GM18868 (cell line): ENCODE data around the gene UNC79.
"Not testable (repeated sequence)": the region's sequence is repeated elsewhere in the genome, so short reads cannot be mapped to it uniquely, and the experiment has no call there.

ENCODE experiments used
- ATAC-seq: cut with Tn5 transposase; IDR thresholded peaks from one replicate; pipeline ENCODE4 v1.9.1; 2021; ENCODE audit warnings: mild to moderate bottlenecking, moderate library complexity; ENCODE audit not compliant: unreplicated experiment

The UNC79 gene

DNA sequence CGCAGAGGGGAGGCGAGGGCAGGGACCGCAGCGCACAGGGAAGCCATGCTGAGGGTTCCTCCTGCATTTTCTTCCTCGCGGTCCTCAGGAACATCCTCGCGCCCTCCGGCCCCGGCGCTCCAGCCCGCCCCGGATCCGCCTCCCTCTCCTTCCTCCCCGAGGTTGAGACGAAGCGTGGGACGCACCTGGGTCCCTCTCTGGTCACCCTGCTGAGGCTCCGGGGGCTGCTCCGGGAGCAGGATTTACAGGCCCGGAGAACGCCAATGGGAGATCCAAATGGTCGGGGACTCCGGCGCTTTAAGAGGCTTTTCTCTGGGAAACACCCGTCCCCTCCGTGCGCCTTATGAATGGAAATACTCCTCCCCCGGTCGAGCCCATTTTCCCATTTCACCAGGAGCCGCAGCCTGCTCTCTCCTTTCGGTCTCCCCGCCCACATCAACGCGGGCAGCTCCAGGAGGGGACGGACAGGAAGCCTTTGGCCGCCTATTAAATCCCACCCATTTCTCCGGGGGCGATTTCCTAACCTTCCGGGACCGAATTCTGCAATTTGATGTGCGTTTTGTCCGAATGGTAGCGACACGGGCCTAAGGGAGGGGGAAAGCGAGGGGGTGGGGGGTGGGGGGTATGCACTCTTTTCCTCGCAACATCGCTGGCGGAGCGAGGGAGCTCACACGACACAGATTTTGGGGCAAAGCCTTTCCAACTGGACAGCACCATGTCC lies at the start of gene UNC79:
TSS of gene UNC79 (plus strand) at position 625 of the 721 bp plus-strand sequence. CDS start at position 716, 91 bp downstream.
- ATAC-seq, result no peak

DNA sequence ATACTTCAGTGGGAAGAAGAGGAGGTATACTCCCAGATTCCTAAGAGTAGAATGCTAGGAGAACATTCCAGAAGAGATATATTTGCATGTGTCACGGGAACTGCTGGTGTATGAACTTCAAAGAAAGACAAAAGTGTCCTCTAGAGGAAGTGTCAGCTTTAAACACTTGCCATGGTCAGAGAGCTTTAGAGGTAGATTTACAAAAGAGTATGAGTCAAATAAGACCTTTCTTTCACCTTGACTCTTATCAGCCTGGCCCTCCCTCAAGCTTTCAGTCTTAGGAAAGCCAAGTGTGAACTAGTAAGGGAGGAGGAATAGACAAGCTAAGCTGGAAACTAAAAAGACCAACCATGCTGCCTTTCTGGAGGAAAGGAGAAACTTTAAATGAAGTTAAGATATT lies 49.1 kb upstream of the UNC79 start:
- ATAC-seq, result peak; percentile 86

DNA sequence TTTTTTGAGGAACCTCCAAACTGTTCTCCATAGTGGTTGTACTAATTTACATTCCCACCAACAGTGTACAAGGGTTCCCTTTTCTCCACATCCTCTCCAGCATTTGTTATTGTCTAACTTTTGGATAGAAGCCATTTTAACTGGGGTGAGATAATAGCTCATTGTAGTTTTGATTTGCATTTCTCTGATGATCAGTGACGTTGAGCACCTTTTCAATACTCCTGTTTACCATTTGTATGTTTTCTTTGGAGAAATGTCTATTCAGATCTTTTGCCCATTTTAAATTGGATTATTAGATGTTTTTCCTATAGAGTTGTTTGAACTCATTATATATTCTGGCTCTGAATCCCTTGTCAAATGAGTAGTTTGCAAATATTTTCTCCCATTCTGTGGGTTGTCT lies 46.5 kb upstream of the UNC79 start:
- ATAC-seq, result not testable (repeated sequence)

DNA sequence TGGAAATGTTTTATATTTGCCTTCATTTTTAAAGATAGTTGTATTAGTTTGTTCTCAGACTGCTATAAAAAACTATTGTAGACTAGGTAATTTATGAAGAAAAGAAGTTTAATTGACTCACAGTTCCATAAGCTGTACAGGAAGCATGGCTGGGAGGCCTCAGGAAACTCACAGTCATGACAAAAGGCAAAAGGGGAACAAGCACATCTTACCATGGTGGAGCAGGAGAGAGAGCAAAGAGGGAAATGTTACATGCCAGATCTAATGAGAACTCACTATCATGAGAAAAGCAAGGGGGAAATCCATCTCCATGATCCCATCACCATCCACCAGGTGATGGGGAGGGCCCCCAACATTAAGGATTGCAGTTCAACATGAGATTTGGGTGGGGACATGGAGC lies 35.5 kb upstream of the UNC79 start:
- no peak for ATAC-seq

DNA sequence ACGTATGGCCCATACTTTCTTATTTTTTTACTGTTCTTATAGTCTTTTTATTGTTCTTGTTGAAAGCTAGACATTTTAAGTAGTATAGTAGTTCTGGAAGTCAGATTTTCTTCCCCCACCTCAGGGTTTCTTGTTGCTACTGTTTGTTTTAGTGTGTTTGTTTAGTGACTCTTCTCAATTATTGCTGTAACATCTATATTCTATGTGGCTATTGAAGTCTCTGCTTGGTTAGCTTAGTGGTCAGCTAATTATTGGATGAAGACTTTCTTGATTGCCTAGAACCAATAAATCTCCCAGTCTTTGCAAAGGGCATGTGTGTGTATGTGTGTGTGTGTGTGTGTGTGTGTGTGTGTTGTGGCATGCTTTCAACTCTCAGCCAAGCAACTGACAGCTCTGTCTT lies 34.3 kb upstream of the UNC79 start:
- no peak for ATAC-seq

DNA sequence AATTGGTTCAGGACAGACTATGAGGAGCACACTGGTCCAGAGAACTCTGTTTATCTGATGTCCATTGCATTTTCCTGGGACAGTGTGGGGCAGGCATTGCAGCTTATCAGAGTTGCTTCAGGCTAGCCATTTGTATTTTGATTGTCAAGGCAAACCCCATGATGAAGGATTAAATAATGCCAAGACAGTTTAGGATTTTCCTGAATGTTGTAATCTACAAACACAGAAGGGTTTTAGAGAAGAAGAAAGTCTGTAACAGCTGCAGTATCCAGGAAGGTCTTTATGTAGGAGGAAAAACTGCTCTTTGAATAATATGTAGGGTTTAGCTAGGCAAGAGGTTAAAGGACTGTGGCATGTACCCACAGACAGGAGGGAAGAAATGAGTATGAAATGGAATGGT lies 32.2 kb upstream of the UNC79 start:
- no peak for ATAC-seq

DNA sequence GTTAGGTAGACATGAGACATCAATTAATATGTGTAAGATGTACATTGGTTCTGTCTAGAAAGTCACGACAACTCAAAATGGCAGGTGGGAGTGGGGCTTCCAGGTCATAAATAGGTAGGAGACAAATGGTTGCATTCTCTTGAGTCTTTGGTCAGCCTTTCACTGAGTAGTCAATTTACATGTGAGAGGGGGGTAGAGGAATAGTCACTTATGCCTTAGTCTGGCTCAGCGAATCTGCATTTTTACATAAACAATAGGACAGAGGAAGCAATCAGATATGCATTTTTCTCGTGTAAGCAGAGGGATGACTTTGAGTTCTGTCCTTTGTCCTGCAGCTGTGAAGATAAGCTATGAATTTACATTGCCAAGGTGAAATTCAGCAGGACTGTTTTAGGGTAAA lies 27.8 kb upstream of the UNC79 start:
- no peak for ATAC-seq

DNA sequence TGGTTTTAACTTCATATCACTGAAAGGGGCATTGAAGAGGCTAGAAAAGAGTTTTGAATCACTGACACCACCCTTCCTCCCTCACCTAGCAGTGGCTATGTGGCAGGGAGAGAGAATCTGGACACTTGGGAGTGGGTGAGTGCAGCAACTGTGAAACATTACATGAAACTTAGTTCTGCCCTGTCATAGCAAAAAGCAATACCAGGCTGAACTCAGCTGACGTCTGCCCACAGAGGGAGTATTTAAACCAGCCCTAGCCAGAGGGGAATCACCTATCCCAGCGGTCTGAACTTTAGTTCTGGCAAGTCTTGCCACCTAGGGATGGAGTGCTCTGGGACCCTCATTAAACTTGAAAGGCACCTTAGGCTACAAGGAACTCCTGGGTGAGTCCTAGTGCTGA lies 20.7 kb upstream of the UNC79 start:
- no peak for ATAC-seq

DNA sequence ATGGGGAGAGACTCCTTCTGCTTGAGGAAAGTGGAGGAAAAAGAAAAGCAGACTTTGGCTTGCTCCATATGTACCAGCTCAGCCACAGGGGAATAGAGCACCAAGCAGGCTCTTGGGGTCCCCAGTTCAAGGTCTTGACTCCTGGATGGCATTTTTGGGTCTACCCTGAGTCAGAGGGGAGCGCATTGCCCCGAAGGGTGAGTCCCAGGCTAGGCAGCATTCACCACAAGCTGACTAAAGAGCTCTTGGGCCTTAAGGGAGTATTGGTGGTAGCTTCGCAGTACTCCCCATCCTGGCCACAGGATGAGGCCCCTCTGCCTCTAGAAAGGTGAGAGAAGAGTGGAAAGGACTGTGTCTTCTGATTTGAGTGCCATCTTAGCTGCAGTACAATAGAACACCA lies 19.8 kb upstream of the UNC79 start:
- ATAC-seq, result no peak

DNA sequence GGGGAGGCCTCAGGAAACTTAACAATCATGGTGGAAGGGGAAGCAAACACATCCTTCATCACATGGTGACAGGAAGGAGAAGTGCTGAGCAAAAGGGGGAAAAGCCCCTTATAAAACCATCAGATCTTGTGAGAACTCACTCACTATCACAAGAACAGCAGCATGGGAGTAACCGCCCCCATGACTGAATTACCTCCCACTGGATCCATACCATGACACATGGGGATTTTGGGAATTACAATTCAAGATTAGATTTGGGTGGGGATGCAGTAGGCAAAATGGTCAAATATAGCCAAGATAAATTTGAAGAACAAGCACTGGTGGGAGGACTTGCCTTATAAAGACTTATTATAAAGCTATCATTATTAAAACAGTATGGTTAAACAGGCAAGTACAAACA lies 5.6 kb upstream of the UNC79 start:
- ATAC-seq, result not testable (repeated sequence)

DNA sequence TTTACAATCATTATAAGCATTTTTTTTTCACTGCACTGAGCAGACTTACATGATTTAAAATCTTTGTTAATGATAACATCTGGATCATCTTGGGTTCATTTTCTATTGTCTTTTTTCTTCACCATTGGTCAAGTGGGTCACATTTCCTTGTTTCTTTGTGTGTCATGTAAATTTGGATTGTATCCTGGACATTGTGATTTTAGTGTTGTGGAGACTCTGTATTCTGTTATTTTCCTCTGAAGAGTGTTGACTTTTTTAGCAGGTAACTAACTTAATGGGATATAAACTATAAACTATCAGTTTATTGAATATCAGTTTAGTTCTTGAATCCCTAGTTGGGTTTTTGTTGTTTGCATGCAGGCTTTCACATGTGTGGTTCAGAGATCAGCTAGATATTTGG lies 4.0 kb upstream of the UNC79 start:
- ATAC-seq, result no peak

DNA sequence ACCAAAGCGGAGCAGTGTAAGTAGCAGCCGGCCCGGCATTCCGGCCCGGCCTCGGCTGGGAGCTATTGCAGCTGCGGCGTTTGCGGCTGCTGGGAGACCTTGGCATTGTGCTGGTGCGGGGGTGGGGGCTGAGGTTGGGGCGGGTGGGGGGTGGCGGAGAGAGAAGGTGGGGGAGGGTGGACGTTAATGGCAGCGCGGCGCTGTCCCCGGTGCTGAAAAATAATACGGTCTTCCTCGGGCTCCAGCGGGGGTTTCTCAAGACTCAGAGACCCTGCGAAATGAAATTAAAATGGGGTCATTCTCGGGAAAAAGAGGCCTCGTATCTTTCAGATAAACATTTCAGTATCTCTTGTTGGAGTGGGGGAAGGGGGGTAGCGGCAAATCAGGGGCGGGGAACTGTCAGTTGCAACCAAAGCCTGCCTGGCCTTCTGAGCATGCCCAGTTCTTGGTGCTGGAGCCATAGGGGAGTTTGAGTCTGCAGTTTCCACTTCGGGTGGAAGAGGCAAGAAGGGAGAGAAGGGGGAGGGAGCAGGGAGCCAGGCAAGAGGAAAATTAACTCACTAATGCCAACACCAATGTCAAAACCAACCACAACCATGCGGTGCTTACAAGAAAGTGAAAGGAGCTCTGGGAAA lies 414 bp downstream of the UNC79 start:
- no peak for ATAC-seq

DNA sequence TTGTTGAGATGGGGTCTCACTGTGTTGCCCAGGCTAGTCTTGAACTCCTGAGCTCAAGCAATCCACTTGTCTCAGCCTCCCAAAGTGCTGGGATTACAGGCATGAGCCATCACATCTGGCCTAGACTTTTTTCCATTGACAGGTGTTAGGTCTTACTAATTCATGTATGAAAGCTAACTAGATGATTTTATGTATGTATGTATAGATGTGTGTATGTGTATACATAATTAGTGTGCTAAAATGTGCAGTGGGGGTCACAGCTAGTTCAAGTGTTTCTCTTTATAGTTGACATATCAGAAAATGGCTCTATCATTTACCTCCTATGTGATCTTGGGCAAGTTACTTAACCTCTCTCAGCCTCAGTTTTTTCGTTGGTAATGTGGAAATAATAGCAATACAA lies 23.5 kb downstream of the UNC79 start:
- ATAC-seq, result no peak

DNA sequence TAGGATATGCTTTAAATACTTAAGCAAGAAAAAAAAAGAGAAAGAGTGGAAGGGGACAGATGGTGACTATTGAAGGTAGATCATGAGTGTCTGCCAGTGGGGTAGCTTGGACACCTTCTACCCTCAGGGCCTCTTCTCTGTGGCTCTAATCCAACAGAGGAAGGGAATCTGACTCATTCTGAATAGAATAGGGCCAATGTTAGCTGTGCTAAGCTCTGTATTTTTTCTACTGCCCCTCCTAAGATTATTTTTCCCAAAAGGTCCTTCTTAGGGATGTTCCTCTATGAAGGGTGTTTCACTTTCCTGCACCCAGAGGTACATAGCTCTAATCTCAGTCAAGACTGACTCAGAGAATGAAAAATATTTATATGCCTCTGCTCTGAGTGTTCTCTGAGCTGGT lies 25.6 kb downstream of the UNC79 start:
- ATAC-seq, result no peak

DNA sequence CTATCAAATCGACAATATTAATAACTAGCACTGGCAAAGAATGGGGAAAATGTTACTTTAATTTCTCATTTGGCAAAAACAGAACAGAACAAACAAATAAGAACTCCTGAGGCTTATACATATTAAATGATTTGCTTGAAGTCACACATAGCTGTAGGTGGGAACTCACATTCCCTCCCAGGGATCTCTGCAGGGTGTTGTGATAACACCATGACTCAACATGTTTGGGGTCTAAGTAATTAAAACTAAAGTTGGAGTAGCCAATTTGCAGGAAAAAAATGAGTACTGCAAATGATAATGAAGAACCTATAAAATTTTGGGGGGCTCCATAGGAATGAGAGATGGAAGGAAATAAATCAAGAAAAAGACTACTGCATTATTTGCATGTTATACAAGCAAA lies 27.5 kb downstream of the UNC79 start:
- ATAC-seq, result no peak

DNA sequence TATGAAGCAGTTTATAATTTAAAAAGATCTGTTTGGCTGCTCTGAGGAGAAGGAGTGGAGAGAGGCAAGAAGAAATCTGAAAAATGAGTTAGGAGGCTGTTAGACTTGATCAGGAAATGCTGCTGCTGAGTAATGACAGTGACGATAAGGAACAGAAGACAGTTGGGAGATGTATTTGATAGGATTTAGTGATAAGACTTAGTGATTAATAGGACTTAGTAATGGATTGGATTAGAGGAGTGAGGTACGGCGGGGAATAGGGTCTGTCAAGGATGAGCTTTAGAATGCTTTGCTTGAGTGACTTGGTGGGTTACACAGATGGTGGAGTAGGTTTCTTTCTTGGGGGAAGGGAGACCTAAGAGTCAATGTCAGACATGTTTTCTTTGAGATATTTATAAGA lies 31.7 kb downstream of the UNC79 start:
- ATAC-seq, result no peak

DNA sequence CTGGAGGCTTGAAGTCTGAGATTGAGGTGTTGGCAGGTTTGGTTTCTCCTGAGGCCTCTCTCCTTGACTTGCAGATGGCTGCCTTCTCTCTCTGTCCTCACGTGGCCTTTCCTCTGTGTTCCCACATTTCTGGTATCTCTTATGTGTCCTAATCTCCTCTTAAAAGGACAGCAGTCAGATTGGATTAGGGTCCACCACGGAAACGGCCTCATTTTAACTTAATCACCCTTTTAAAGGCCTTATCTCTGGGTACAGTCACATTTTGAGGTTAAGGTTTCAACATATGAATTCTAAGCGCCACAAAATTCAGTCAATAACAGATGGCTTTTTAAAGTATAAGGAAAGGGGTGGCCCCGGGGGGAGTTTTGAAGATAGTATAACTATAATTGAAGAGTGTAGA lies 33.5 kb downstream of the UNC79 start:
- ATAC-seq, result no peak

DNA sequence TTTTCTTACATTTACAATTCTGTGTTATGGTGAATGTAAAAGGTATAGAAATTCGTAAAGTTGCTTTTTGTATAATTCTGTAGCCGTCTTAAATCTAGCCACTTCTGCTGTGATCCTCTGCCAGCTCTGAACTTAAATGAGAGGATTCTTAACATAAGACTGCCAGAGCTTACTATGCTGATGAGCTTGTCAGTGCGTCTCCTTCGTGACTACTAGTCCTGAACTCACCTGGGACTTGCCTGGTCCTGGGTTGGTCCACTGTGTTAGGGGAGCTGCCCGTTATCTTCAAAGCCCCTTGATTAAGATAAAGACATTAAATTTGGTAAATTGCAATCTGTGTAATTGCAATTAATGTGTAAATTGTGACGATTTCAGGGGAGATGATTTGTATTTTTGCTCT lies 44.7 kb downstream of the UNC79 start:
- ATAC-seq, result no peak

DNA sequence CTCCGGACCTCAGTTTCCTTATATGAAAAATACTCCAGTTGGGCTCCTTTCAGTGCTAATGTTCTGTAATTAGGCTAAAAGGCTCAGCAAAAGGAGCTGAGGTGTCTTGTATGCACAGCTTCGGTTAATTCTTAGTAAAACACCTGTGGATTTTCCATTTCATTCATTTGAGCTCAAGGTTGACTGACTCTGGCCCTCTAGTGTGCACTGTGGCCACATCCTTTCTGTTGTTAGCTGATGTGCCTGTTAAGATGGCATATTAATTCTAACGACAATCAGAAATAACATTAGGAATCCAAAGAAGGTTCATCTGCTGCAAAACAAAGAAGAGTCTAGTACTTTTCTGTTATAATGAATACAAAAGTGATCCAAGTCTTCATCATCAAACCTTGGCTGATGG lies 45.6 kb downstream of the UNC79 start:
- no peak for ATAC-seq

DNA sequence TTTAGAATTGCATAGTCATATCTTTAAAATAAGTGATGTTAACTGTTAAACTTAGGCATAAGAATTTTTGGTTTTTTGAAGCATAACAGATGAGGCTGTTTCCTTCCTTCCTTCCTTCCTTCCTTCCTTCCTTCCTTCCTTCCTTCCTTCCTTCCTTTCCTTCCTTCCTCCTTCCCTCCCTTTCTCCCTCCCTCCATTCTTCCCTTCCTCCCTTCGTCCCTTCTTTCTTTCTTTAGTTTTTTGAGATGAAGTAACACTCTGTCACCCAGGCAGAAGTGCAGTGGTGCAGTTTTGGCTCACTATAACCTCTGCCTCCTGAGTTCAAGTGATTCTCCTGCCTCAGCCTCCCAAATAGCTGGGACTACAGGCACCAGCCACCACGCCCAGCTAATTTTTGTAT lies 48.3 kb downstream of the UNC79 start:
- ATAC-seq, result not testable (repeated sequence)

DNA sequence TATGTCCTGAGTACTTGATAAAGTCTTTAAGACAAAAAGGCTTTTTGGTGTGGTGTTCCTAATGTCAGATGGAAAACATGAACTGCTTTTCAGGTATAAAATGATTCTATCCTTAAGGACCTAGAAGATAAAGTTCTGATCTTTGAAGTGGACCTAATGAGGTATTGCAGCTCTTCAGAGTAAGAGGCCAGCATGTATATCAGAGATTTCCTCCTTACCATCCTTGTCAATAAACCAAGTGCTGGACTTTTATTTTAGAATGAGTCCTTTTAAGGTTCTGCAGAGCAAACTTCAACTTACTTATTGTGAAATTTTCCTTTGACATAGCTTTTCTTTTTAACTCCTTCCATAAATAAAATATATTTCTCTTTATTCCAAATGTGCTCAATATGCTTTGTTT lies 50.1 kb downstream of the UNC79 start:
- ATAC-seq, result no peak

DNA sequence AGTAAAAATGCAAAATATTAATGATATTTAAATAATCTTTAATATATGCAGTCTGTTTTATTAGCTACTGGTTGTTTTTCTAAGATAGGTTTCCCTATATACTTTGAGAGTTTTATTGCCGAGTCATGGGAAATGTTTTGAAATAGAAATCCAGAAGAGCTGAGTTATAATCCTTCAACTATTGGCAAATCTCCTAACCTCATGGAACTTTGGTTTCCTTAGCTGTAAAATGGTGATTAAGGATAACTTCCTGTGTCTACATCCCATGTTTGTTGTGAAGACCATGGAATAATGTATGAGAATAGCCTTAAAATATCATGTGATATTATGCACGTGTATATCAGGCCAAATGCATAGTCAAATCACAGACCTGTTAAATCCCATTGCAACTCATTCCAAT lies 51.0 kb downstream of the UNC79 start:
- no peak for ATAC-seq

DNA sequence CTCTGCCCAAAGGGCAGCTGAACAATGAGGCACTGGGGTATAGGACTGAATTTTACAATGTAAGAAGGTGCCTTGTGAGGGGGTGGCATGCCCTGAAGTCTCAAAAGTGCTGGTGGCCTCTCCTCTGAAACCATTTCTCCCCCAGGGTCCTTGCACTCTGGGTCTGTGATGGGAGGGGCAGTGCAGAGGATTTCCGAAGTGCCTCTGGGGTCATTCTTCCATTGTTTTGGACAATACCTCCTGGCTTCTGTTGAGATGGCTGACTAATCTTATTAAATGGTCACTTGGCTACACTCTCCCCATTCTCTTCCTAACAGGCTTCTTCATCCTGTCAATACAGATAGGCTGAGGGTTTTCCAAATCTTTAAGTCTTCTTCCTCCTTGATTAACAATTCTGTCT lies 59.3 kb downstream of the UNC79 start:
- no peak for ATAC-seq
